GM18868 (cell line): Measurements from ENCODE around the gene SHANK1.
"Not testable (repeated sequence)": the region's sequence is repeated elsewhere in the genome, so short reads cannot be mapped to it uniquely, and the experiment has no call there.

Source experiments
- ATAC-seq: cut with Tn5 transposase; IDR thresholded peaks from one replicate; pipeline ENCODE4 v1.9.1; 2021; ENCODE audit warnings: mild to moderate bottlenecking, moderate library complexity; ENCODE audit not compliant: unreplicated experiment

SHANK1 gene

DNA sequence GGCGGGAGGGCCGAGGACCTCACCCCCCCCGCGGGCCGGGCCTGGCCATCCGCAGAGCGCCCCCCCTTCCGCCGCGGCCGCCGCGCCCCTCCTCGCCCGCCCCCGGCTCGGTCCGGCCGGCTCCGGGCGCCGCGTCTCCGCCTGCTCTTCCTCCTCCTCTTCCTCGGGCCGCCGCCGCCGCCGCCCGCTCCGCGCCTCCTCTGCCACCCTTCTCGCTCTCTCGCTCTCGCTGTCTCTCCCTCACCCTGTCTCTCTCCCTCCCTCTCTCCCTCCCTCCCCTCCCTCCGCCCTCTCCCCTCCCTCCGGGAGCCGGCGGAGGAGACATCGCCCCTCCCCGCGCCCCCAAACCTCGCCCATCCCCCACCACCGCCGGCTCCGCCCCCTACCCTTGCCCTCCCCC lies at the start of gene SHANK1:
Gene SHANK1, minus strand, starts transcription at position 237 of the 400 bp plus-strand sequence. CDS start 2,883 bp downstream, outside the sequence.
- ATAC-seq: no peak

DNA sequence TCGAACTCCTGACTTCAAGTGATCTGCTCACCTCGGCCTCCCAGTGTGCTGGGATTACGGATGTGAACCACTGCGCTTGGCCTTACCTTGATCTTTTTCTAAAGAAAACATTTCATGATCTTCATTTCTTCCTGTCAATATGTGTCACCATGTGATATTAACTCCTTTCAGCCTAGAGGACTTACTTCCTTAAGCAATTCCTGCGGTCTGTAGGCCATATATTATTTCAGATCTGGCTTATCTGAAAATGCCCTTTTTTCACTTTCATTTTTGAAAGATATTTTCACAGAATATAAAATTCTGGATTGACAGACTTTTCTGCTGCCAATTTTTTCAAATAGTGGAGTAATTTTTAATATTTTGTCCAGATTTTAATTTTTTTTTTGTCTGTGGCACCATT lies 48.7 kb upstream of the SHANK1 start:
- no peak for ATAC-seq

DNA sequence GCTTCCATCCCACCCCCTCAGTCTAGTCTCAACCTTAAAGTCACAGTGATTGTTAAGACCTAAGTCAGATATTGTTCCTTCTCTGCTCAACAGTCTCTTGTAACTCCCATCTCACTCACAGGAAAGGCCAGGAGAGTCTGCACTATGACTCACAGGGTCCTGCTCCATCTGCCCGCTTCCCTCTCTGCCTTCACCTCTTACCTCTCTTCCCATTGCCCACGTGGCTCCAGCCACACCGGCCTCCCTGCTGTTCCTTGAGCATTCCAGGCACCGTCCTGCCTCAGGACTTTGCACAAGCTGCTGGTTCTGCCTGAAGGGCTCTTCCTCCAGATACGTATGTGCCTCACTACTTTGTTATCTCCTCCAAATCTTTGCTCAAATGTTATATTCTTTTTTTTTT lies 47.7 kb upstream of the SHANK1 start:
- ATAC-seq: not testable (repeated sequence)

DNA sequence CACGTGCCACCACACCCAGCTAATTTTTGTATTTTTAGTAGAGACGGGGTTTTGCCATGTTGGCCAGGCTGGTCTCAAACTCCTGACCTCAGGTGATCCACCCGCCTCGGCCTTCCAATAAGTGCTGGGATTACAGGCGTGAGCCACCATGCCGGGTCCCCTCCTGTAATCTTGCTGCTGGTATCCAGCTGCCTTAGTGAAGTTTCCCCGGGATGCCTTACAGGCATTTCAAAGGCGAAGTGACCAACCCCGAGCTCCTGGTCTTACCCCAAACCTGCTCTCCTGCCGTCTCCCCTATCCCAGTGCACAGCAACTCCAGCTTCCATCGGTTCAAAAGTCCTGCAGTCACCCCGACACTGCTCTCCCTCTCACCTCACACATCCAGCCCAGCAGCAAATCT lies 47.1 kb upstream of the SHANK1 start:
- not testable (repeated sequence) for ATAC-seq

DNA sequence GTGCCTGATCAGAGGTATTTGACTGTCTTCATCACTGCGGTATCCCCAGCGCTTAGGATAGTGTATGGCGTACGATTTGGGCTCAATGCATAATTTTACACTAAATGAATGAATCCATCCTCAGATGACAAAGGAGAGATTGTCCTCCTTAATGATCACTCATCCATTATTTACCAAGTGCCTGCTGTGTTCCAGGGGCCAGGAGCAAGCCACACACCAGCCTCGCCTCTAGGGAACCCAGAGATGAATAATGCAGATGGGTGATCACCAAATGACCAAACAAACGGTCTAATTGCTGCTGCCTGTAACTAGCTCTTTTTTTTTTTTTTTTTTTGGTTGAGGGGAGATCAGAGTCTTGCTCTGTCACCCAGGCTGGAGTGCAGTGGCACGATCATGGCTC lies 44.8 kb upstream of the SHANK1 start:
- no peak for ATAC-seq

DNA sequence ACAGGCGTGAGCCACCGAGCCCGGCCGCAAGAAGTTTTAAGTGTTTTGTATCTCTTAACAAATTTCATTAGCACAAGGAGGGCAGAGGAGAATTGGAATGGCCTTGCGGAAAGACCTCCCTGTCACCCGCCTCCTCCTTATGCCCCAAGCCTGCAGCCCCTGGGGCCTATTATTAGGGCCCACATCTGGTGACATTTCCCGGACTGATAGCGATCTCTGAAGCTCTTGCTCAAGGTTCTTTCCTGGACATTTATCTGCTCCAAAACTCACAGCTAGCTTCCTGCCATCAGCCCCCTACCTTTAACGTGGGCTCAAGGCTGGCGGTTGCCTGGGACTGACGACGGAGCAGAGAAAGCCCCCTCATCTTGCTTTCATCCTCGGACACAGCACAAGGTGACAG lies 43.9 kb upstream of the SHANK1 start:
- ATAC-seq: not testable (repeated sequence)

DNA sequence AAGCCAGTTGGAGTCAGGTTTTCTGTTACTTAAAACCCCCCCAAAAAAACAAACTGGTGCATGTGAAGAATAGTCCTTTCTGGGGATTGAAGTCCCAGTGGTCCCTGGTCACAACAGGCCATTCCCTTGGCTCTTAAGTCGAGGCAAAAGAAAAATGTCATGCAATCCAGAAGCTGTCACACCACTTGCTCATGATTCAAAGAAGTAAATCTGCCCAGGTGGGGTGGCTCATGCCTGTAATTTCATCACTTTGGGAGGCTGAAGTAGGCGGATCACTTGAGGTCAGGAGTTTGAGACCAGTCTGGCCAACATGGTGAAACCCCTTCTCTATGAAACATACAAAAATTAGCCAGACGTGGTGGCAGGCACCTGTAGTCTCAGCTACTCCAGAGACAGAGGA lies 41.9 kb upstream of the SHANK1 start:
- not testable (repeated sequence) for ATAC-seq

DNA sequence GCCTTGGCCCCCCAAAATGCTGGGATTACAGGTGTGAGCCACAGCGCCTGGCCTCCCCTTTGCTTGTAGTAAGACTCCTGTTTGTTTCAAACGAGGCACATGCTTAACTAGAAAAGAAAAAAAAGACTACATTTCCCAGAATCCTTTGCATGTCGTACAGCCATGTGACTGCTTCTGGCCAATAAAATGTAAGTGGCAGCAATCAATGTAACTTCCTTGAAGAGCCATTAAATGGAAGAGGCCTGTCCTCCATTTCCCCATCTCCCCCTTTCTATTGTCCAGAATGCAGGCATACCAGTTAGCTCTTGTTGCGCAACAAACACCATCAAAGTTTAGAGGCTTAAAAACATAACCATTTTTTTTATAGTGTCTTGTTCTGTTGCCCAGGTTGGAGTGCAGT lies 40.3 kb upstream of the SHANK1 start:
- no peak for ATAC-seq

DNA sequence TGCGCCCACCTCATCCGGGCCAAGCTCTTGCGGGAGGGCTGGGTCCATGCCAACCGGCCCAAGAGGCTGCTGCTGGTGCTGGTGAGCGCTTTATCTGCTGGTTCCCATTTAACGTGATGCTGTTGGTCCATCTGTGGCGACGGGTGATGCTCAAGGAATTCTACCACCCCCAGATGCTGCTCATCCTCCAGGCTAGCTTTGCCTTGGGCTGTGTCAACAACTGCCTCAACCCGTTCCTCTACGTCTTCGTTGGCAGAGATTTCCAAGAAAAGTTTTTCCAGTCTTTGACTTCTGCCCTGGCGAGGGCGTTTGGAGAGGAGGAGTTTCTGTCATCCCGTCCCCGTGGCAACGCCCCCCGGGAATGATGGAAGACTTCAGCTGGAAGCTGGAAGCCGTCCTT lies 39.5 kb upstream of the SHANK1 start:
- ATAC-seq: not testable (repeated sequence)

DNA sequence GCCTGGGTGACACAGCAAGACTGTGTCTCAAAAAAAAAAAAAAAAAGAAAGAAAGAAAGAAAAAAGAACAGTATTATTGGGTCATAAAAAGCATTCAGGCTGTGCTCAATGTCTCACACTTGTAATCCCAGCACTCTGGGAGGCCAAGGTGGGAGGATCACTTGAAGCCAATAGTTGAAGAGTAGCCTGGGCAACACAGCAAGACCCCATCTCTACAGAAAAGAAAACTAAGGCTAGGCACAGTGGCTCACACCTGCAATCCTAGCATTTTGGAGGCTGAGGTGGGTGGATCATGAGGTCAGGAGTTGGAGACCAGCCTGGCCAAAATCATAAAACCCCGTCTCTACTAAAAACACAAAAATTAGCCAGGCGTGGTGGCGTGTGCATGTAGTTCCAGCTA lies 38.0 kb upstream of the SHANK1 start:
- not testable (repeated sequence) for ATAC-seq

DNA sequence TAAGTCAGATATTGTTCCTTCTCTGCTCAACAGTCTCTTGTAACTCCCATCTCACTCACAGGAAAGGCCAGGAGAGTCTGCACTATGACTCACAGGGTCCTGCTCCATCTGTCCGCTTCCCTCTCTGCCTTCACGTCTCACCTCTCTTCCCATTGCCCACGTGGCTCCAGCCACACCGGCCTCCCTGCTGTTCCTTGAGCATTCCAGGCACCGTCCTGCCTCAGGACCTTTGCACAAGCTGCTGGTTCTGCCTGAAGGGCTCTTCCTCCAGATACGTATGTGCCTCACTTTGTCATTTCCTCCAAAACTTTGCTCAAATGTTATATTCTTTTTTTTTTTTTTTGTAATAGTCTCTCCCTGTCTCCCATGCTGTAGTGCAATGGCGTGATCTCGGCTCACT lies 36.6 kb upstream of the SHANK1 start:
- ATAC-seq: not testable (repeated sequence)

DNA sequence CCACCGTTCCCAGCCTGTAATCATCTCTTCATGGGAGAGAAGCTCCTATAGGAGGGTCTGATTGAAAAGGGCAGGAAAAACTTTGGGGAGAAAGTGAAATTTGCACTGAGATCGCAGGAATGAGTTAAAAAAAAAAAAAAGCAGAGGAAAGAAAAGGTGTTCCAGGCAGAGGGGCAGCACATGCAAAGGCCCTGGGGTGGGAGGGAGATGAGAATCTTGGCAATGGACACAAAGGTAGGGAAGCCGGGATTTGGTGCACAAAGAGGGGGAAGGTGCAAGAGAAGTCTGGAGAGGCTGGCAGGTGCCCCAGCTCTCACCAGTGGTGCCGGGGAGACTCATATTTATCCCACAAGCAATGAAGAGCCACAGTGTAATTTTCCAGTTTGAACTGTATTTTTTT lies 34.3 kb upstream of the SHANK1 start:
- no peak for ATAC-seq

DNA sequence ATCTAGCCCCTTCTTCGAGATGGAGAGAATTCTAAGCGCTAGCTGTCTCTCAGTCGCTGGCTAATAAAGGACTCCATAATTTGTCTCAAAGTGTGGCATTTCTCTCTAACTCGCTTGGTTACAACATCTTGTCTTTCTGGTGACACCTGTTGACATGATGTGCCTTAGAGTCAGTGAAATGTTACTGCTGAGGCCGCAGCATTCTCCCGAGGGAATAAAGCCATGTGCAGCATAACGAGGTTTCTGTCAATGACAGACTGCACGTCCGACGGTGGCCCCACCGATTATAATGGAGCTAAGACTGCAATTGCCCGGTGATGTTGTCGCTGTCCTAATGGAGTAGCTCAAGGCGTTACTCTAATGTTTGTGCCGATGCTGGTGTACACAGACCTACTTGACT lies 30.4 kb upstream of the SHANK1 start:
- no peak for ATAC-seq

DNA sequence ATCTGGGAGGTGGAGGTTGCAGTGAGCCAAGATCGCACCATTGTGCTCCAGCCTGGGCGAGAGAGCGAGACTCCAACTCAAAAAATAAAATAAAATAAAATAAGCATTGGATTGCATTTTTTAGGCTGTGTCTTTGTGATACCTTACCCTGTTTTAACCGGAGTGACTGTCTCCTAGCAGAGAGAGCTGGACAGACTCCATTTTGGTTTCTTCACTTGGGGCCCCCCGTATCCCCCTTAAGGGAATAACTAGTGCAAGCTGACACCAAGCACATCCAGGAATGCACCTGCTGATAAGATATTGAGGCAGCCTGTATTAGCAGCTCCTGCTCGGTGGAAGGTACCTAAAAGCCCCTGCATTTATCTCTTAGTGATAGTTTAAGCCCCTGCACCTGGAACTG lies 29.9 kb upstream of the SHANK1 start:
- no peak for ATAC-seq

DNA sequence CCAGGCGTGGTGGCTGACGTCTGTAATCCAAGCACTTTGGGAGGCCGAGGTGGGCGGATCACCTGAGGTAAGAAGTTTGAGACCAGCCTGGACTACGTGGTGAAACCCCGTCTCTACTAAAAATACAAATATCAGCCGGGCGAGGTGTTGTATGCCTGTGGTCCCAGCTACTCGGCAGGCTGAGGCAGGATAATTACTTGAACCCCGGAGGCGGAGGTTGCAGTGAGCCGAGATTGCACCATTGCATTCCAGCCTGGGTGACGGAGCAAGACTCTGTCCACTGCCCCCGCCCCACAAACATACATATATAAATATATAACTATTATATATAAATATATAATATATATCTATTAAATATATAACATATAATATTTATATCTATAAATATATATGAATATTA lies 27.5 kb upstream of the SHANK1 start:
- not testable (repeated sequence) for ATAC-seq

DNA sequence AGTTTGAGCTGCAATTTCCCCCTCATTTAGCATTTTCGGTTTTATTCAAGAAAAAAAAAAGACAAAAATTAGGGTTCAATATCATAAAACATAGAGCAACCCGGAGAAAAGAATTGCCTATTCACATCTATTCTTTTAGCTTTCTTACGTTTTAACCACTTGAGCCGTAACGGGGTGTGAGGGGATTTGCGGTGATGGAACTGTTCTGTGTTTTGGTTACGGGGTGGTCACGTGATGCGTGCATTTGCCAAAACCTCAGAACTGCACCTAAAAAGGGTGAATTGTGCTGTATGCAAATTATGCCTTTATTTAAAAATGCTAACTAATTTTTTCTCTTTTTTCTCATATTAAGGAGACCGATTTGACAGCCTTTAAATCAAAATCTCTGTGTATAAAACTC lies 25.6 kb upstream of the SHANK1 start:
- ATAC-seq: no peak

DNA sequence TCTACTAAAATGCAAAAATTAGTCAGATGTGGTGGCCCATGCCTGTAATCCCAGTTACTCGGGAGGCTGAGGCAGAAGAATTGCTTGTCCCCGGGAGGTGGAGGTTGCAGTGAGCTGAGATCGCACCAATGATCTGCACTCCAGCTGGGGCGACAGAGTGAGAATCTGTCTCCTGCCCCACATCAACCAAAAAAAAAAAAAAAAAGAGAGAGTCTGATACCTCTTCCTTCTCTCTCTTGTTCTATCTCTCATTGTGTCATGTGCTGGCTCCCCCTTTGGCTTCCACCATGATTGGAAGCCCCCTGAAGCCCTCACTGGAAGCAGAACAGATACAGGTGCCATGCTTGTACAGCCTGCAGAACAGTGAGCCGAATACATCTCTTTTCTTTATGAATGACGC lies 23.9 kb upstream of the SHANK1 start:
- ATAC-seq: no peak

DNA sequence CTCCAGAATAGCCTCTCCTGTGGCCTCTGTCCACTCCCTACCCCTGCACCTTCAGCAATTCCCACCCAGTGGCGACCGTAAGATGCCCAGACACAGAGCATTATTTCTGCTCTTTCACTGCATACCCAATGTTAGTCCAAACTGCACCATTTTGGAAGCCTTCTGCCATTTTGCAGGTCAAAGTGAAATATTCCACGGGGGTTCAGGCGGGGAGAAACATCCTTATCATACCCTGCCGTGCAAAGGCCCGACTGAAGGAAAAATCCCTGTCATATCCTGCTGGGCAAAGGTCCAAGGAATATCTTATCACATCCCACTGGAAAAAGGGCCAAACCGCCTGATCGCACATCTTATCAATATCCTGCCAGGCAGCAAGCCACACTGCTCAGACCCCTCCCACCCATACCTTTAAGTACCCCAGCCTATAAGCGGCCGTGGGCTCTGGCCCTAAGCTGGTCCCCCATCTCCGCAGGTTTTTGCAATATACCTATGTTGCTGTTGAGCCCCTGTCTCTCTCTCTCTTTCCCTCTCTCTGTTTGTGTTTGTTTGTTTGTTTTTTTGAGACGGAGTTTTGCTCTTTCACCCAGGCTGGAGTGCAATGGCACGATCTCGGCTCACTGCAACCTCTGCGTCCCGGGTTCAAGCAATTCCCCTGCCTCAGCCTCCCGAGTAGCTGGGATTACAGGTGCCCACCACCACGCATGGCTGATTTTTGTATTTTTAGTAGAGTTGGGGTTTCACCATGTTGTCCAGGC lies 21.8 kb upstream of the SHANK1 start:
- no peak for ATAC-seq

DNA sequence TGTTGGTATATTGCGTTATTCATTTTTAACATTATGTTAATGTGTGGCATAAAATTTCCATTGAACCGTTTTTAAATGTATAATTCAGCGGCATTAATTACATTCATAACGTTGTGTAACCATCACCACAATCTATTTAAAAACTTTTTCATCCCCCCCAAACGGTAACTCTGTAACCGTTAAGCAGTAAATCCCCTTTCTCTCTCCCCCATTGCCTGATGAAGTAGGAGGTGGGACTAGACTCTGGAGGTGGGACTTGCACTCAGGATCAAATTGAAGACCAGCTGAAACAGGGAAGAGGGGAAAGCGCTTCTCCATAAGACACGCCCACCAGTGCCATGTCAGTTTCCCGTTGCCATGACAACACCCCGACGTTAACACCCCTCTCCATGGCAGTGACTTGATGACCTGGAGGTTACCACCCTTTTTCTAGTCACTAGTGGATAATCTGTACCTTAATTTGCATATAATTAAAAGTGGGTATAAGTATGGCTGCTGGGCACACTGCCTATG lies 20.4 kb upstream of the SHANK1 start:
- ATAC-seq: no peak

DNA sequence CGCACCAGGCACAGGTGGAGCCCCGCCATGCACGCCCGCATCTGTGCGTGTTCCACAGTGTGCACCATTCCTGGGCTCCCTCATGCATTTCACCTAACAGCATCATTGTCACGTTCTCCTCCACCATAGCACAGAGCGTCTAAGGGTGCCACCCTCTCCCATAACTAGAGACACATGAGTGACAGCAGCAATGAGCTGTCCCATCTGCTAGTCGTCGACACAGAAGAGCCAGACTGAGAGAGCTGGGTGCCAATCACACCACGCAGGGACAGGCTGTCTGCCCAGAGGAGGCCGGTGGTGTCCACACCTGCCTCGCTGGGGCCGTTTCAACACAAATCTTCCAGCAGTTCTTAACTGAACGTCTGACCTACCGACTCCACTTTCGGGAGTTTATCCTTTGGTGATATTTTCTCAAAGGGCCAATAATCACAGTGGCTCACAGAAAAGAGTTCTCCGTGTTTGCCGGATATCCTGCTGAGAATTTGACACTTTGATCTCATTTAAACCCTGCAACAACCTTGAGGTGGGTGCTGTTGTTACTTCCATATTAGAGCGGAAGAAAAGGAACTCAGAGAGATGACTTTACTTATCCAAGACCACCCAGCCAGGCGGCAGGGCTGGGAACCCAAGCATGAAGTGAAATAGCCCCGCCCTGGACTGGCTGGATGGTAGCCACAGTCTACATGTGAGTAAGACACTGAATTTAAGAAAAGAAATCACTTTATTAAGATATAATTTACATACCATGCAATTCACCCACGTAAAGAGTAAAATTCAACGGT lies 19.7 kb upstream of the SHANK1 start:
- no peak for ATAC-seq

DNA sequence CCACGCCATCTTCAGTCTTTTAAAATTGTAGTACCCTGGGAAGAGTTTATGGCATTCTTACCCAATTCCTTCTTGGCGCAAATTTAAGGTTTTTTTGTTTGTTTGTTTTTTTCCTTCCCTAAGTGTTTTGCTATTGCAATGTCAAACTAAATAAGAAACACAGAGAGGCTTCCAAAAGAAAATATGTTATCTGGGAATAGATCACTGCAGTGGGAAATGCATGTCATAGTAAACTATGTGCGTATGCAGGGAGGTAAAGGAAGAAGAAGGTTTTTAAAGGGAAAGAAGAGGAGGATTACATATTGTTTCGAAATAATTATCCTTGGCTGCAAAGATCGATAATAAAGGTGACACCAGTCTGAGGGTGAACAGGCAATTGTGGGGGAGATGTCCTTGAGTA lies 16.7 kb upstream of the SHANK1 start:
- no peak for ATAC-seq

DNA sequence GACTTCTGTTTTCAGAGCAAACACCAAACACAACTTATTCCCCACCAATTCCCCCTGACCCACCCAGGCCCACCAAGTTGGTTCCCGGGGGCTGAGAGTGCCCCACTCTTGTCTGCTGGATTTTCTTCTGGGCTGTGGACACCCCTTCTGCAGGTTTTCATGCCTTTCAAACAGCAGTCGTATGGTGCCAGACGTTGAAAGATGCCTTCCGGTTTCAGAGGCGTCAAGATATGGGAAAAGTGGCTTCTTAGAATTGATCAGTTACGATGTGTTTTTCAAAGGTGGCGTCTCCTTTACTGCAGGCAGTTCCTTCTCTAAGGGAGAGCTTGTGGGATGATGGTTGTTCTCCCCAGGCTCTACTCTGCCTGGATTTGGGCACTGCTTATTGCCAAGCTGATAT lies 16.3 kb upstream of the SHANK1 start:
- no peak for ATAC-seq
